IMR-90 (cell line): ENCODE measurements around the gene COG2. TPM values are rescaled to one million over a fixed set of nuclear protein-coding genes. Genes with fewer than 3 reads are reported as not detected.

Experiments
- ATAC-seq: fragments of 200-7000 bp; cut with Tn5 transposase; 2 replicates; pipeline ENCODE4 v1.9.1; 2020; ENCODE audit warnings: low read depth, mild to moderate bottlenecking, moderate library complexity
- BruUV-seq: library from RNA; stranded (reverse); fragments of 400-500 nt; replicated peaks from 2 replicates; lab custom pipeline; 2021; lab: Mats Ljungman, UMichigan
- CTCF ChIA-PET: fragments of 300-600 bp; formaldehyde crosslinking; extraction: SDS; loops from one replicate; lab custom pipeline; 2021; ENCODE audit warnings: antibody characterized with exemption; lab: Yijun Ruan, JAX
- POLR2A ChIA-PET: fragments of 300-600 bp; sonication (Branson Sonifier 250); formaldehyde crosslinking; loops from one replicate; lab custom pipeline; 2022; ENCODE audit warnings: antibody characterized with exemption; ENCODE audit not compliant: unreplicated experiment; lab: Charles Lee
- DNase-seq: peaks from one replicate; pipeline ENCODE4 v3.0.0; 2013
- H2AFZ ChIP-seq: replicated peaks from 2 replicates; pipeline ENCODE3; 2013; ENCODE audit warnings: low read length, mild to moderate bottlenecking; ENCODE audit not compliant: poor library complexity
- H2AK5ac ChIP-seq: 2 replicates; pipeline ENCODE4 v1.6.1; 2013; ENCODE audit warnings: low read depth, low read length, inconsistent platforms
- H2AK9ac ChIP-seq: replicated peaks from 2 replicates; pipeline ENCODE3; 2013; ENCODE audit warnings: mild to moderate bottlenecking, low read depth, low read length, moderate library complexity; ENCODE audit not compliant: poor library complexity
- H2BK120ac ChIP-seq: 2 replicates; pipeline ENCODE4 v1.6.1; 2013; ENCODE audit warnings: low read depth, low read length, inconsistent platforms
- H2BK15ac ChIP-seq: 3 replicates; pipeline ENCODE4 v1.6.1; 2013; ENCODE audit warnings: low read depth, low read length, inconsistent platforms
- H2BK20ac ChIP-seq: 2 replicates; pipeline ENCODE4 v1.6.1; 2013; ENCODE audit warnings: low read depth, mild to moderate bottlenecking, inconsistent platforms, low read length, moderate library complexity
- H2BK5ac ChIP-seq: 2 replicates; pipeline ENCODE4 v1.6.1; 2013; ENCODE audit warnings: mild to moderate bottlenecking, low read depth, low read length, inconsistent platforms; ENCODE audit not compliant: poor library complexity, severe bottlenecking
- H3K14ac ChIP-seq: replicated peaks from 2 replicates; pipeline ENCODE4 v1.6.1; 2013; ENCODE audit warnings: low read depth, low read length, inconsistent platforms
- H3K18ac ChIP-seq: 2 replicates; pipeline ENCODE4 v1.6.1; 2013; ENCODE audit warnings: low read depth, low read length, control low read depth
- H3K23ac ChIP-seq: 2 replicates; pipeline ENCODE4 v1.6.1; 2013; ENCODE audit warnings: low read depth, low read length, inconsistent platforms
- H3K27ac ChIP-seq: 2 replicates; pipeline ENCODE4 v1.5.1; 2013; ENCODE audit warnings: mild to moderate bottlenecking, control low read depth, low read length; ENCODE audit not compliant: insufficient read depth
- H3K27me3 ChIP-seq: 2 replicates; pipeline ENCODE4 v1.6.1; 2013; ENCODE audit warnings: low read length; ENCODE audit not compliant: control insufficient read depth, insufficient read depth
- H3K36me3 ChIP-seq: 2 replicates; pipeline ENCODE4 v1.6.1; 2013; ENCODE audit warnings: low read length, mixed read lengths; ENCODE audit not compliant: control insufficient read depth, insufficient read depth
- H3K4ac ChIP-seq: 2 replicates; pipeline ENCODE4 v1.6.1; 2013; ENCODE audit warnings: low read depth, low read length, inconsistent platforms
- H3K4me1 ChIP-seq: 2 replicates; pipeline ENCODE4 v1.6.1; 2013; ENCODE audit warnings: low read length, mixed read lengths; ENCODE audit not compliant: control insufficient read depth, insufficient read depth
- H3K4me2 ChIP-seq: 2 replicates; pipeline ENCODE4 v1.6.1; 2013; ENCODE audit warnings: low read depth, mild to moderate bottlenecking, control low read depth, low read length, moderate library complexity
- H3K4me3 ChIP-seq: 2 replicates; pipeline ENCODE4 v1.5.1; 2013; ENCODE audit warnings: low read depth, mild to moderate bottlenecking, control low read depth, low read length, moderate library complexity; ENCODE audit not compliant: insufficient read depth
- H3K56ac ChIP-seq: 2 replicates; pipeline ENCODE4 v1.6.1; 2013; ENCODE audit warnings: low read length, inconsistent platforms; ENCODE audit not compliant: insufficient read depth; ENCODE audit errors: extremely low read depth
- H3K79me1 ChIP-seq, 2 experiments: 2 replicates each; pipeline ENCODE4 v1.6.1; 2013; ENCODE audit warnings: low read length in 2 of 2, inconsistent platforms in 1 of 2, low read depth in 1 of 2
- H3K9ac ChIP-seq: 2 replicates; pipeline ENCODE4 v1.6.1; 2013; ENCODE audit warnings: low read depth, low read length, control low read depth
- H3K9me1 ChIP-seq: 2 replicates; pipeline ENCODE4 v1.6.1; 2013; ENCODE audit warnings: low read length, inconsistent platforms; ENCODE audit not compliant: insufficient read depth
- H3K9me3 ChIP-seq: 2 replicates; pipeline ENCODE4 v1.6.1; 2013; ENCODE audit warnings: low read length; ENCODE audit not compliant: control insufficient read depth, insufficient read depth
- H4K20me1 ChIP-seq: 2 replicates; pipeline ENCODE4 v1.6.1; 2013; ENCODE audit warnings: low read length, inconsistent platforms; ENCODE audit not compliant: insufficient read depth
- H4K5ac ChIP-seq: 2 replicates; pipeline ENCODE4 v1.6.1; 2013; ENCODE audit warnings: mild to moderate bottlenecking, low read depth, low read length, control low read depth
- H4K8ac ChIP-seq, 2 experiments: 2 replicates each; pipeline ENCODE4 v1.6.1; 2013; ENCODE audit warnings: low read depth in 2 of 2, low read length in 2 of 2, control low read depth in 1 of 2, inconsistent platforms in 1 of 2
- H4K91ac ChIP-seq: 2 replicates; pipeline ENCODE4 v1.6.1; 2013; ENCODE audit warnings: low read depth, low read length, inconsistent platforms; ENCODE audit not compliant: insufficient read depth
- CEBPB ChIP-seq: IDR thresholded peaks from 2 replicates; pipeline ENCODE4 v1.6.1; 2012; ENCODE audit warnings: low read depth, low read length, improper control_type of control experiment
- CHD1 ChIP-seq: IDR thresholded peaks from 2 replicates; pipeline ENCODE4 v1.6.1; 2012; ENCODE audit warnings: low read depth, low read length, improper control_type of control experiment
- CTCF ChIP-seq: conservative IDR thresholded peaks from 2 replicates; pipeline ENCODE4 v1.5.1; 2012; ENCODE audit warnings: mild to moderate bottlenecking, low read depth, low read length, improper control_type of control experiment
- FOS ChIP-seq: fragments of 150-350 bp; IDR thresholded peaks from 2 replicates; pipeline ENCODE4 v1.6.1; 2016; ENCODE audit warnings: low read depth, low read length
- MAFK ChIP-seq: IDR thresholded peaks from 2 replicates; pipeline ENCODE4 v1.6.1; 2012; ENCODE audit warnings: low read depth, low read length, improper control_type of control experiment
- MAZ ChIP-seq: IDR thresholded peaks from 2 replicates; pipeline ENCODE4 v1.6.1; 2012; ENCODE audit warnings: low read depth, mild to moderate bottlenecking, low read length, improper control_type of control experiment, moderate library complexity, borderline replicate concordance
- USF2 ChIP-seq: fragments of 150-350 bp; IDR thresholded peaks from 2 replicates; pipeline ENCODE4 v1.6.1; 2017; ENCODE audit warnings: mild to moderate bottlenecking, antibody characterized with exemption, low read length, low read depth
- dilution Hi-C: fragments of 300-500 bp; cut with HindIII; formaldehyde crosslinking; loops from one replicate; pipeline ENCODE4 v1.14.3; 2018; ENCODE audit warnings: low sequenced_read_pairs; ENCODE audit not compliant: unreplicated experiment
- in situ Hi-C: fragments of 300-500 bp; cut with MboI; formaldehyde crosslinking; loops from 3 replicates; pipeline ENCODE4 v1.14.3; 2019; ENCODE audit warnings: low sequenced_read_pairs, inconsistent platforms, mixed read lengths
- intact Hi-C: fragments of 100-400 bp; cut with micrococcal nuclease; formaldehyde crosslinking; loops from 2 replicates; pipeline ENCODE4 v1.10.0; 2022
- polyA plus RNA-seq, 3 experiments: library from polyadenylated mRNA; depleted of rRNA; stranded (reverse); fragments of >200 nt; gene quantifications; 2 replicates each; pipeline ENCODE4 v1.2.3, GENCODE V29; 2012; ENCODE audit warnings: low replicate concordance in 1 of 3
- total RNA-seq: library from RNA; depleted of rRNA; stranded (reverse); fragments of >200 nt; gene quantifications from 2 replicates; pipeline ENCODE4 v1.2.3, GENCODE V29; 2012

COG2 gene
- total and polyA plus RNA-seq, 2 of the 4 experiments (the other 2 are of a cell fraction) = 9.1 to 16.7 TPM

- H4K20me1 ChIP-seq = no peaks in the 10 kb centered on the region
- TF ChIP-seq FOS (no peak), CEBPB (no peak), MAFK (no peak), CHD1 (no peak), CTCF (no peak), MAZ (no peak), USF2 (no peak)
- no peak for ATAC-seq
These were observed 43.5 kb upstream of the COG2 start for GRCh38 chr1:230598745-230599144.

More at GRCh38 chr1:230598745-230599144, 43.5 kb upstream of the COG2 start:
- H4K8ac ChIP-seq = no peak overlapping the region
- dilution Hi-C loops = no loop called here
- no peak overlapping the region for H3K56ac ChIP-seq
- no peak overlapping the region for H2AFZ ChIP-seq
- H3K27me3 ChIP-seq = no peaks in the 10 kb centered on the region
- no peaks in the 10 kb centered on the region for H3K36me3 ChIP-seq
- H2BK15ac ChIP-seq = no peak overlapping the region
- H3K79me1 ChIP-seq = no peaks in the 10 kb centered on the region
- CTCF ChIA-PET = no interaction called here
- POLR2A ChIA-PET = no interaction called here
- no peak overlapping the region for H2AK9ac ChIP-seq
- no peak overlapping the region for H3K18ac ChIP-seq
- no peak overlapping the region for H3K9ac ChIP-seq
- no peaks in the 10 kb centered on the region for H3K9me1 ChIP-seq
- H3K4me1 ChIP-seq = no peaks in the 10 kb centered on the region
- H4K91ac ChIP-seq = no peak overlapping the region
- no peak for DNase-seq
- H4K5ac ChIP-seq = no peak overlapping the region
- H3K27ac ChIP-seq = no peak overlapping the region
- H3K14ac ChIP-seq = no peak overlapping the region
- no TSS peak for BruUV-seq
- H2BK5ac ChIP-seq = no peak overlapping the region
- H2AK5ac ChIP-seq = no peak overlapping the region
- H3K9me3 ChIP-seq = no peaks in the 10 kb centered on the region
- no peak overlapping the region for H3K4me2 ChIP-seq
- no peak overlapping the region for H3K4ac ChIP-seq
- no peak overlapping the region for H2BK20ac ChIP-seq
- H2BK120ac ChIP-seq = no peak overlapping the region
- no peak overlapping the region for H3K4me3 ChIP-seq
- no peak overlapping the region for H3K23ac ChIP-seq
- intact Hi-C loops = no loop called here
- in situ Hi-C loops = loop anchor here (25.0 kb wide), 1 partner anchor 561 kb away; no protein-coding TSS in a partner anchor
